IPS DF 4.7 (cell line): ENCODE data around the gene SMS.
"Not testable (repeated sequence)": the region's sequence is repeated elsewhere in the genome, so short reads cannot be mapped to it uniquely, and the experiment has no call there.

Experiments
- DNase-seq: peaks from one replicate; pipeline ENCODE4 v3.0.0-alpha.2; 2013; ENCODE audit warnings: low spot score; ENCODE audit errors: extremely low read depth

The SMS gene

GRCh38 chrX:21950557-21950956, 10.0 kb downstream of the SMS start:
- not testable (repeated sequence) for DNase-seq

GRCh38 chrX:21952624-21953023, 12.1 kb downstream of the SMS start:
- no peak for DNase-seq

- DNase-seq = not testable (repeated sequence)
Observed at GRCh38 chrX:21953195-21953830, 12.8 kb downstream of the SMS start.

- DNase-seq = no peak
Observed at GRCh38 chrX:21955403-21956189, 15.1 kb downstream of the SMS start.

GRCh38 chrX:21956783-21957182, 16.3 kb downstream of the SMS start:
- no peak for DNase-seq

- DNase-seq = no peak
Observed at GRCh38 chrX:21958187-21958586, 17.7 kb downstream of the SMS start.

GRCh38 chrX:21958916-21959315, 18.4 kb downstream of the SMS start:
- no peak for DNase-seq

- DNase-seq = no peak
Observed at GRCh38 chrX:21959362-21960051, 19.0 kb downstream of the SMS start.

GRCh38 chrX:21960569-21961541, 20.3 kb downstream of the SMS start:
- DNase-seq = no peak

GRCh38 chrX:21962361-21962760, 21.9 kb downstream of the SMS start:
- no peak for DNase-seq

- no peak for DNase-seq
Observed at GRCh38 chrX:21963269-21963668, 22.8 kb downstream of the SMS start.

GRCh38 chrX:21963731-21964405, 23.4 kb downstream of the SMS start:
- no peak for DNase-seq

GRCh38 chrX:21966866-21967265, 26.4 kb downstream of the SMS start:
- no peak for DNase-seq

- DNase-seq = no peak
Observed at GRCh38 chrX:21968333-21968732, 27.8 kb downstream of the SMS start.

GRCh38 chrX:21970326-21970725, 29.8 kb downstream of the SMS start:
- no peak for DNase-seq

- DNase-seq = no peak
Observed at GRCh38 chrX:21972046-21972445, 31.5 kb downstream of the SMS start.

- no peak for DNase-seq
Observed at GRCh38 chrX:21972721-21973120, 32.2 kb downstream of the SMS start.

GRCh38 chrX:21973321-21974010, 33.0 kb downstream of the SMS start:
- no peak for DNase-seq

GRCh38 chrX:21974011-21974385, 33.5 kb downstream of the SMS start:
- no peak for DNase-seq

GRCh38 chrX:21975242-21975641, 34.7 kb downstream of the SMS start:
- no peak for DNase-seq
